NCI-H774 (cell line): Measurements from ENCODE around the gene PYGO2.
A peak's percentile ranks its signal among the peaks of the same experiment; 100 is the strongest.
"Not testable (repeated sequence)": the region's sequence is repeated elsewhere in the genome, so short reads cannot be mapped to it uniquely, and the experiment has no call there.

Experiments
- DNase-seq: peaks from one replicate; lab custom pipeline; 2025; lab: John Stamatoyannopoulos, UW

PYGO2 gene

DNA sequence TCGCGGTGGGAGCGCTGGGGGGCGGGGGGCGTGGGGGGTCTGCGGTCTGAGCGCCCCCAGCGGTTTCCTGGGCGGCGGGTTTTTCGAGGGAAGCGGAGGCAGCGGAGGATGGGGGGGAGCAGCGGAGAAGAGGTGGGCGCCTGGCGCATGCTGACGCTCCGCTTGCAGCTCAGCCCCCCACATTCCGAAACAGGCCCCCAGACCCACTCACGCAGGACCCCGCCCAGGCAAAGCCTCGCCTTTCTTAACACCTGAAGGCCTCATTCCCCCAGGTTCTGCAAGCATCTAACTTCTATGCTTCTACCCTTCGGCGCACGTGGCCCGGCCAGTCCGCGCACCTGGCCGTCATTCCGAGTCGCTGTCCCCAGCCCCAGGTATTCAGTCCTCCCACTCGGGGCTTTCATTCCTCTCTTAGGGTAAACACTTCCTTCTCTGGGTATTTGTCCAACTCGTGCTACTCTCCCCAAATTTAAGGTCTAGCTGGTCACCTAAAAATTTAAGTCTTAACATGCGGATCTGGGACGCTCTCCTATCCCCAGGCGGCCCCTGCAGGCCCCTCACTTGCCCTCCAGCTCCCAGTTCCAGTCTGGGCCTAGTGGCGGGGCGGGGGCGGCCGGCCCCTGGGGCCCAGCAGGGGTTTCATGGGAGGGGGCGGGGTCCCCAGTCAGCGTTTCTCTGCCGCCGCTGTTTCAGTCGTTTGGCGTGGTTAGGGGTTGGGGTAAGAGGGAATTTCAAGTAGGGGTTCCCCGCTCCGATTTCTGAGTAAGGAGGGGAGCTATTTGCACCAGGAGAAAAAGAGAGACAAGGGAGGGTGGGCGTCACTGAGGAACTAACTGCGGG lies 38.2 kb upstream of the PYGO2 start:
- DNase-seq, result peak; percentile 22

GRCh38 chr1:154998818-154999570 lies 37.4 kb upstream of the PYGO2 start:
- DNase-seq, result peak; percentile 44

DNA sequence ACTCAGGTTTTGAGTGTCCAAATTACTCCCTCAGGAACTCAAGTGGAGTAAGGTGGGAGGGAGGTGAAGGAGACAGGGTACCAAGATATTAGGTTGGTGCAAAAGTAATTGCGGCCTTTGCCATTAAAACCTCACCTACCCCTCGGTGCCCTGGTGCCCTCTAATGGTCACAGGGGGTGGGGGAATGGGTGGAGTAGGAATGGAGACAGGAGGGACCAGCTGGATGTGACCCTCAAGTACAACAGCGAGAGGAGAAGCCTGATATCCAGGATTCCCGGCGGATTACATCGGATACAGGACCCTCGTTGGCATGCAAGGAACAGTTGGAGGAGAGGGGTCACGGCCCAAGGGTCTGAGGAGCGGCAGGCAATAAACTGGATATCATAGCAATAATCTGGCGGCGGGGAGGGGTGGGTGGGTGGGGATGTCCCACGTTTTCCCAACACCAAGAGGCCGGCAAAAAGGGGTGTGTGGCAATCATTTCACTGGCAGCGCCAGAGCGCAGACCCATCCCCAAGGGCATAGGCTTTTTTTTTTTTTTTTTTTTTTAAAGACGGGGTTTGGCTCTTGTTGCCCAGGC lies 36.7 kb upstream of the PYGO2 start:
- DNase-seq, result no peak

DNA sequence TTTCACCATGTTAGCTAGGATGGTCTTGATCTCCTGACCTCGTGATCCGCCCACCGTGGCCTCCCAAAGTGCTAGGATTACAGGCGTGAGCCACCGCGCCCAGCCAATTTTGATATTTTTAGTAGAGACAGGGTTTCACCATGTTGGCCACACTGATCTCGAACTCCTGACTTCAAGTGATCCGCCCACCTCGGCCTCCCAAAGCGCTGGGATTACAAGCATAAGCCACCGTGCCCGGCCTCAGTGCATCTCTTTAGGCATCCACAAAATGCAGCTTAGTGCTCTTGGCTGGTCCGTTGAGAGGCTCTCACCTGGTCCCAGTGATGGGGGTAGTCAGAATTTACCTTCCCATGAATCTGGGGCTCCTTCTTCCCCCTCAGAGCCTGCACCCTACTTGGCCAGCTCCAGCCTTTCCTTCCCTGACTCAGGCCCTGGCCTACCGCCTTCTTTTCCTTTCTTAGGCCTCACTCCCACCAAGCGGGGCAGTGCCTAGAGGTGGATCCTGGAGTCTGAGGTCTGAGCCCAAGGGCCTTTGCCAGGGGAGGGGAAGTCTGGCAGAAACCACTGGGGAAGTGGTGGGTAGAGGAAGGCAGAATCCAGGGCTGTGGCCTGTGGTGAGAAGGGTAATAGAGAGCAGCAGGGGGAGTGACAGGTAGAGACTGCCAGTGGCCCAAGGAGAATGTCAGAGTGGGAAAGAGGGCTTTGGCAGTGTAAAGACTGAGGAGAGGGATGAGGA lies 35.6 kb upstream of the PYGO2 start:
- no peak for DNase-seq

DNA sequence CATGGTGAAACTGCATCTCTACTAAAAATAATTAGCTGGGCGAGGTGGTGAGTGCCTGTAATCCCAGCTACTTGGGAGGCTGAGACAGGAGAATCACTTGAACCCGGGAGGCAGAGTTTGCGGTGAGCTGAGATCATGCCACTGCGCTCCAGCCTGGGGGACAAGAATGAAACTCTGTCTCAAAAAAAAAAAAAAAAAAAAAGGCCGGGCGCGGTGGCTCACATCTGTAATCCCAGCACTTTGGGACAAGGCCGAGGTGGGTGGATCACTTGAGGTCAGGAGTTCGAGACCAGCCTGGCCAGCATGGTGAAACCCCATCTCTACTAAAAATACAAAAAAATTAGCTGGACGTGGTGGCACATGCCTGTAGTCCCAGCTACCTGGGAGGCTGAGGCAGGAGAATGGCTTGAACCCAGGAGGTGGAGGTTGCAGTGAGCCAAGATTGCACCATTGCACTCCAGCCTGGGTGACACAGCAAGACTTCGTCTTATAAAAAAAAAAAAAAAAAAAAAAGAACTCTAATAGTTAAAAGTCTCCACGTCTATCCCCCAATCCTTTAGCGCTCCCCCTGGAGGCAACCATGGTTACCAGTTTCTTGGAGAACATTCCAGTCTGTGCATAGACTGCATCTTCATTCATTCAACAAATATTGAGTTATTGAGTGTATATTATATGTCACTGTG lies 33.9 kb upstream of the PYGO2 start:
- not testable (repeated sequence) for DNase-seq

DNA sequence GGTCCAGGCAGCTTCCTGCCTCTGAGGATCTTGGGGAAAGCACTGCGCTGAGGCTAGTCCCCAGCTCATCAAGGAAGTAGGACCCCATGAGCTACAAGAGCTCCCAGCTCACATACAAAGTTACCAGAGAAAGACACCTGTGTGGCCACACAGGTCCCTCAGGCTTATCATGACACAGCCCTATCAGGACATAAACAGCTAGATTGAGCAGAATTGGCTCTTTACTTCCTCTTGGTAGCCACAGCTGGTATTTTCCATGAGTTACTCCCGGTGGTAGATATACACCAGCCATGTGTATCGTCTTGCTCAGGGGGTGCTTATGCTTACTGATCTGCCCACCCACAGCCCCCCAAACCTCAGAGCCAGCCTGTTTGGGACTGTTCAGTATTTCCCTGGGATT lies 33.0 kb upstream of the PYGO2 start:
- no peak for DNase-seq

GRCh38 chr1:154994269-154994587 lies 32.6 kb upstream of the PYGO2 start:
- no peak for DNase-seq

GRCh38 chr1:154993572-154994268 lies 32.1 kb upstream of the PYGO2 start, which contains the start of gene LENEP:
Gene LENEP (plus strand): TSS chr1:154993586. CDS start chr1:154993608, 22 bp downstream.
- DNase-seq, result no peak

- DNase-seq, result no peak
Measured at GRCh38 chr1:154992721-154993571, 31.4 kb upstream of the PYGO2 start.

DNA sequence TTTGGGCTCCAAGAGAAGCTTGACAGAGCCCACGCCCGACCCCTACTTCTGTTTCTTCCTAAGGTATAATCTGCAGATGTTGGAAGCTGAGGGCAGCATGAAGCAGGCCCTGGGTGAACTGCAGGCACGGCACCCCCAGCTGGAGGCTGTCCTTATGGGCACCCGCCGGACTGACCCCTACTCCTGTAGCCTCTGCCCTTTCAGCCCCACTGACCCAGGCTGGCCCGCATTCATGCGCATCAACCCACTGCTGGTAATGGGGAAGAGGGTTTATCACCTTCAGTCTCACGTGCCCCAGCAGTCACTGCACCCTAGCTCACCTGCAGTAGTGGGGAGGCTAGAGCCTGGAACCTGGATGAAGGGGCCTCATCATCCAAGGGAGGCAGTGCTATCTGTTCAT lies 28.7 kb upstream of the PYGO2 start:
- DNase-seq, result no peak

DNA sequence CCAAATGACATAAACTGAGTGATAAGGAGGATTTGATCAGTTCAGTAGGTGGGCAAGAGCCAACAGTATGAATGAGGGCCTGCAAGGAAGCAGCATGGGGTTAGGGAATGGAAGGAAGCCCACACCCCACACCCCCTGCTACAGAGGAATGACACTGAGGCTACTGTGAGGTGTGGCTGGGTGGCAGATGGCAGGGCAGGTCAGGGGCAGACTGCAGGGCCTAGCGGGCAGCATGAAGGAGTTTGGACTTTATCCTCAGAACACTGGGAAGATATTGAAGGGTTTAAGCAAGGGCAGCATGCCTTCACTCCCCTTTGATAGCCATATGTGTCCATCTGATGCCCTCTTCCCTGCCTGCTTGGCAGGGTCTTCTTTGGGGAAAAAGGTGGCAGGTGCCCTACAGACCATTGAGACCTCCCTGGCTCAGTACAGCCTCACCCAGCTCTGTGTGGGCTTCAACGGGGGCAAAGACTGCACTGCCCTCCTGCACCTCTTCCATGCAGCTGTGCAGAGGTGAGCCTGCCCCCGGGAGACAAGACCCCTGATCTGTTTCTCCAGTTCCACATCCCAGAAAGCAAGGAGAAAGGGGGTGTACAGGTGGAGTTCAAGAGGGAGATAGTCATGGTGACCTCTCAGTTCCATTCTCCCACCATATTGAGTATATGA lies 27.7 kb upstream of the PYGO2 start:
- no peak for DNase-seq

- no peak for DNase-seq
Measured at GRCh38 chr1:154988058-154988954, 26.7 kb upstream of the PYGO2 start.

GRCh38 chr1:154987326-154987725 lies 25.7 kb upstream of the PYGO2 start:
- DNase-seq, result no peak

GRCh38 chr1:154986736-154987135 lies 25.2 kb upstream of the PYGO2 start:
- DNase-seq, result not testable (repeated sequence)

GRCh38 chr1:154983776-154984466 lies 22.3 kb upstream of the PYGO2 start:
- DNase-seq, result no peak

DNA sequence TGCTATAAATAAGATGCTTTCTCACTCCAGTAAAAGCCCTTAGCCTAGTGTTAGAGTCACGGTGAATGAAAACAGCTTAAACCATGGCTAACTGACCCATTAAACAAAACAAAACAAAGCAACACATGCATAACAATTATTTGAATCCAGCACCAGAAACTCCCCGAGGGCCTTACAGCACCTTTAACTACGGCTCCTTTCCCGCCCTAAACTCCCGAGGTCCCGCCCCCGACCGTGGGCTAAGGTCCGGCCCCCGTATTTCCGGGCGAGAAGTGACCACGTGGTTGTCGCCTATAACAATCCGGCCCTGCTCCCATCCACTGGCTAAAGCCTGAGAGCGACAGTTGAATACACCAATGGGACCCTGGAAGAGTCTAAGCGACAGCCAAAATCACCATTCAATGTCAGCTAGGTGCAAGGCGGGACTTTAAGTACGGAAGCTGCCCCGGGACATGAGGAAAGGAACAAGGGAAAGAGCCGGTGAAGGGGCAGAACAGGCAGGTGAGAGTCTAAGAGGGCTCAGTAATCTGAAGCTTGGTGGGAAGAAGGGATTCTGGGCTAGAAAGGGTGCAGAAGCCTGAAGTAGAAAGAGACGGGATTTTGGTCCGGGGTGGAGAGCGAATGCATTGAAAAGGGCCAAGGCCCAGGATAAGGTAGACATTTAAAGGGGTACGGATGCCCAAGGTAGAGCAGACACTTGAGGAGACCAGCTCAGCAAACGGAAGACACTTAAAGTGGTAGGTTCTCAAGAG lies 21.5 kb upstream of the PYGO2 start, which contains the start of gene FLAD1:
TSS of gene FLAD1 (plus strand) at position 448 of the 752 bp plus-strand sequence. CDS start 351 bp downstream, outside the sequence.
- DNase-seq, result peak; percentile 99

DNA sequence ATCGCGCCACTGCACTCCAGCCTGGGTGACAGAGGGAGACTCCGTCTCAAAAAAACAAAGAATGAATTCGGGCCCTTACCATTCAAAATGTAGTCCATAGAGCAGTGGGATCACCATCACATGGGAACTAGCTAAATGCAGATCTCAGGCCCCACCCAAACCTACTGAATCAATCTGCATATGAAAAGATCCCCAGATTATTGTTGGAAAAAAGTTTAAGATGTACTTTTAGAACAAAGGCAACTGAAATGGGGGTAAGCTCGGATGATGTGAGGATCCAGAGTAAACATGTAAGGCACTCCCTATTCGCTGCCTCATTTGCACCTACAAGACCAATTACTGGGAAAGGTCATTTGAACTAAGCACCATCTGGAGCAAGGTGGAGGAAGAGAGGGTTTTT lies 20.8 kb upstream of the PYGO2 start:
- no peak for DNase-seq
